Fibroblast of lung (primary cell): ENCODE data around the gene TLE5. TPM values are rescaled to one million over a fixed set of nuclear protein-coding genes. Genes with fewer than 3 reads are reported as not detected.

Experiments
- DNase-seq, 2 donors: peaks; one replicate each; pipeline versions ENCODE4 v3.0.0 to v3.0.0-alpha.2; 2010; ENCODE audit warnings: low read depth in 2 of 2
- H2AFZ ChIP-seq: 2 replicates; pipeline ENCODE4 v1.5.1; 2012; ENCODE audit warnings: low read length, control low read depth, inconsistent platforms
- H3K27ac ChIP-seq: 2 replicates; pipeline ENCODE4 v1.5.1; 2011; ENCODE audit warnings: low read length, control low read depth; ENCODE audit not compliant: insufficient read depth
- H3K27me3 ChIP-seq: 2 replicates; pipeline ENCODE4 v1.5.1; 2011; ENCODE audit warnings: mild to moderate bottlenecking, low read length; ENCODE audit not compliant: control insufficient read depth, insufficient read depth
- H3K36me3 ChIP-seq: 2 replicates; pipeline ENCODE4 v1.5.1; 2011; ENCODE audit warnings: low read length; ENCODE audit not compliant: control insufficient read depth, insufficient read depth
- H3K4me1 ChIP-seq: 2 replicates; pipeline ENCODE4 v1.5.1; 2011; ENCODE audit warnings: low read length; ENCODE audit not compliant: control insufficient read depth, insufficient read depth; ENCODE audit errors: extremely low read depth
- H3K4me2 ChIP-seq: 2 replicates; pipeline ENCODE4 v1.5.1; 2011; ENCODE audit warnings: low read length, control low read depth; ENCODE audit not compliant: insufficient read depth; ENCODE audit errors: extremely low read depth
- H3K4me3 ChIP-seq, 4 experiments: fragments of 200-600 bp in 1 of 4; sonication (generic) in 1 of 4; replicated peaks in 1 of 4; 2 replicates each; pipeline ENCODE4 v1.5.1; 2011 to 2016; ENCODE audit warnings: low read length in 4 of 4, low read depth in 3 of 4, mild to moderate bottlenecking in 3 of 4, control low read depth in 2 of 4, inconsistent platforms in 1 of 4, mixed read lengths in 1 of 4; ENCODE audit not compliant: insufficient read depth in 1 of 4; ENCODE audit errors: control extremely low read depth in 1 of 4
- H3K79me2 ChIP-seq: 2 replicates; pipeline ENCODE4 v1.5.1; 2012; ENCODE audit warnings: mild to moderate bottlenecking, low read length, inconsistent platforms; ENCODE audit not compliant: control insufficient read depth, insufficient read depth
- H3K9ac ChIP-seq: 2 replicates; pipeline ENCODE4 v1.5.1; 2011; ENCODE audit warnings: mild to moderate bottlenecking, low read length, control low read depth; ENCODE audit not compliant: insufficient read depth
- H3K9me3 ChIP-seq: 2 replicates; pipeline ENCODE4 v1.5.1; 2012; ENCODE audit warnings: low read depth, low read length; ENCODE audit not compliant: control insufficient read depth, insufficient read depth
- H4K20me1 ChIP-seq: 2 replicates; pipeline ENCODE4 v1.5.1; 2011; ENCODE audit warnings: low read length; ENCODE audit not compliant: control insufficient read depth, insufficient read depth; ENCODE audit errors: extremely low read depth
- EZH2 ChIP-seq: IDR thresholded peaks from 2 replicates; pipeline ENCODE4 v1.5.1; 2012; ENCODE audit warnings: low read length, control low read depth, mild to moderate bottlenecking; ENCODE audit errors: missing control alignments
- polyA plus RNA-seq, 2 donors: library from polyadenylated mRNA; depleted of rRNA in 1 of 2; stranded (reverse) in 1 of 2; unstranded in 1 of 2; fragments of >200 nt; gene quantifications; 2 replicates each; pipeline ENCODE4 v1.2.1, GENCODE V29; 2011 to 2012; ENCODE audit warnings: missing spikeins in 1 of 2
- total RNA-seq: library from RNA; depleted of rRNA; stranded (reverse); fragments of >200 nt; gene quantifications from 2 replicates; pipeline ENCODE4 v1.2.1, GENCODE V29; 2014
- TF ChIP-seq, protein P1 (sequence below), 2 donors: IDR thresholded peaks in 1 of 2; conservative IDR thresholded peaks in 1 of 2; 1 replicate in 1 of 2; 2 replicates in 1 of 2; pipeline ENCODE4 v1.5.1; 2011 to 2012; ENCODE audit warnings: low read length in 2 of 2, control low read depth in 1 of 2, inconsistent platforms in 1 of 2, low read depth in 1 of 2, mild to moderate bottlenecking in 1 of 2

Gene TLE5
- total and polyA plus RNA-seq, 2 donors (not counting 1 experiment from before 2014, with no cell fraction given) = 173 to 319 TPM

DNA sequence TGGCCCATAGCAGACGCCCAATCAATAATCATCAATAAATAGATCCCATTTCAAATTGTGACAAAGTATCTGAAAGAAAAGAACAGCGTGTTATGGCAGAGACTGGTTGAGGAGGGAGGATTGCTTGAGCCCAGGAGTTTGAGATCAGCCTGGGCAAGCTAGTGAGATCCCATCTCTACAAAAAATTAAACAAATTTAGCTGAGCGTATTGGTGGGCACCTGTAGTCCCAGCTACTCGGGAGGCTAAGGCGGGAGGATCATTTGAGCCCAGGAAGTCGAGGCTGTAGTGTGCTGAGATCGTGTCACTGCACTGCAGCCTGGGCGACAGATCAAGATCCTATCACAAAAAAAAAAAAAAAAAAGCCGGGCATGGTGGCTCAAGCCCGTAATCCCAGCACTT, 25.5 kb upstream of the TLE5 start:
- Histone ChIP-seq H4K20me1 (no peaks in the 10 kb centered on the region), H3K4me1 (no peaks in the 10 kb centered on the region)
- TF ChIP-seq EZH2 = no peak
- TF ChIP-seq, protein P1, sequence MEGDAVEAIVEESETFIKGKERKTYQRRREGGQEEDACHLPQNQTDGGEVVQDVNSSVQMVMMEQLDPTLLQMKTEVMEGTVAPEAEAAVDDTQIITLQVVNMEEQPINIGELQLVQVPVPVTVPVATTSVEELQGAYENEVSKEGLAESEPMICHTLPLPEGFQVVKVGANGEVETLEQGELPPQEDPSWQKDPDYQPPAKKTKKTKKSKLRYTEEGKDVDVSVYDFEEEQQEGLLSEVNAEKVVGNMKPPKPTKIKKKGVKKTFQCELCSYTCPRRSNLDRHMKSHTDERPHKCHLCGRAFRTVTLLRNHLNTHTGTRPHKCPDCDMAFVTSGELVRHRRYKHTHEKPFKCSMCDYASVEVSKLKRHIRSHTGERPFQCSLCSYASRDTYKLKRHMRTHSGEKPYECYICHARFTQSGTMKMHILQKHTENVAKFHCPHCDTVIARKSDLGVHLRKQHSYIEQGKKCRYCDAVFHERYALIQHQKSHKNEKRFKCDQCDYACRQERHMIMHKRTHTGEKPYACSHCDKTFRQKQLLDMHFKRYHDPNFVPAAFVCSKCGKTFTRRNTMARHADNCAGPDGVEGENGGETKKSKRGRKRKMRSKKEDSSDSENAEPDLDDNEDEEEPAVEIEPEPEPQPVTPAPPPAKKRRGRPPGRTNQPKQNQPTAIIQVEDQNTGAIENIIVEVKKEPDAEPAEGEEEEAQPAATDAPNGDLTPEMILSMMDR (conservative IDR thresholded peaks at IDR 0.05 in 1 of 2, IDR thresholded peaks at IDR 0.05 in 1 of 2; ENCODE audit: low read depth in 1 of 2, low read length in 2 of 2) = no peak

GRCh38 chr19:3084943-3085342, 22.6 kb upstream of the TLE5 start:
- no peak overlapping the region for H3K9ac ChIP-seq
- no peaks in the 10 kb centered on the region for H3K27me3 ChIP-seq
- H2AFZ ChIP-seq = no peak overlapping the region
- H3K79me2 ChIP-seq = no peaks in the 10 kb centered on the region
- no peaks in the 10 kb centered on the region for H3K36me3 ChIP-seq
- H3K27ac ChIP-seq = no peak overlapping the region
- no peak overlapping the region for H3K4me2 ChIP-seq
- no peak for TF ChIP-seq EZH2
- TF ChIP-seq, protein P1 (conservative IDR thresholded peaks at IDR 0.05 in 1 of 2, IDR thresholded peaks at IDR 0.05 in 1 of 2; ENCODE audit: low read depth in 1 of 2, low read length in 2 of 2) = no peak
- DNase-seq = no peak
- H3K4me3 ChIP-seq = no peak overlapping the region
- H3K4me1 ChIP-seq = no peaks in the 10 kb centered on the region
- H3K9me3 ChIP-seq = no peaks in the 10 kb centered on the region
- H4K20me1 ChIP-seq = no peaks in the 10 kb centered on the region

More for the DNA sequence above, 25.5 kb upstream of the TLE5 start:
- H2AFZ ChIP-seq = no peak overlapping the region
- no peaks in the 10 kb centered on the region for H3K9me3 ChIP-seq
- H3K27me3 ChIP-seq = no peaks in the 10 kb centered on the region
- H3K9ac ChIP-seq = no peak overlapping the region
- H3K79me2 ChIP-seq = no peaks in the 10 kb centered on the region
- no peak overlapping the region for H3K4me2 ChIP-seq
- H3K36me3 ChIP-seq = no peaks in the 10 kb centered on the region
- H3K27ac ChIP-seq = no peak overlapping the region
- no peak for DNase-seq
- no peak overlapping the region for H3K4me3 ChIP-seq

DNA sequence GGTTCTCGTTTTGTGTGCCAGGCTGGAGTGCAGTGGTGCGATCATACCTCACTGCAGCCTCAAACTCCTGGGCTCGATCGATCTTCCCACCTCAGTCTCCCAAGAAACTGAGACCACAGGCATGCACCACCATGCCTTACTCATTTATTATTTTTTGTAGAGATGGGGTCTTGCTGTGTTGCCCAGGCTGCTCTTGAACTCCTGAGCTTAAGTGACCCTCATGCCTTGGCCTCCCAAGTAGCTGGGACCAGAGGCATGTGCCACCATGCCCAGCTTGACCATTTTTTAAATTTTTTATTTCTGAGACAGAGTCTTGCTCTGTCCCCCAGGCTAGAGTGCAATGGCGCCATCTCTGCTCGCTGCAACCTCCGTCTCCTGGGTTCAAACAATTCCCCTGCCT, 21.7 kb upstream of the TLE5 start:
- TF ChIP-seq, protein P1 (conservative IDR thresholded peaks at IDR 0.05 in 1 of 2, IDR thresholded peaks at IDR 0.05 in 1 of 2; ENCODE audit: low read depth in 1 of 2, low read length in 2 of 2) = no peak
- TF ChIP-seq EZH2 = no peak
- H3K4me2 ChIP-seq = no peak overlapping the region
- no peaks in the 10 kb centered on the region for H3K4me1 ChIP-seq
- no peak overlapping the region for H2AFZ ChIP-seq
- no peak for DNase-seq
- no peak overlapping the region for H3K27ac ChIP-seq
- H3K4me3 ChIP-seq = no peak overlapping the region
- H3K9ac ChIP-seq = no peak overlapping the region
- no peaks in the 10 kb centered on the region for H3K79me2 ChIP-seq
- H3K36me3 ChIP-seq = no peaks in the 10 kb centered on the region
- no peaks in the 10 kb centered on the region for H3K9me3 ChIP-seq
- no peaks in the 10 kb centered on the region for H3K27me3 ChIP-seq
- no peaks in the 10 kb centered on the region for H4K20me1 ChIP-seq
